Left cardiac atrium (tissue), 4 donors: ENCODE data around the gene ZNF462. TPM values are rescaled to one million over a fixed set of nuclear protein-coding genes. Genes with fewer than 3 reads are reported as not detected.
"Not testable (repeated sequence)": the region's sequence is repeated elsewhere in the genome, so short reads cannot be mapped to it uniquely, and the experiment has no call there.

Experiments used
- ATAC-seq, 2 donors: fragments of 200-7000 bp; cut with Tn5 transposase; one replicate each; pipeline ENCODE4 v1.9.1; 2020; ENCODE audit warnings: mild to moderate bottlenecking in 2 of 2, moderate library complexity in 2 of 2
- DNase-seq: peaks from one replicate; pipeline ENCODE4 v3.0.0-alpha.2; 2020
- intact Hi-C, 2 donors: fragments of 100-400 bp; cut with DNase I; formaldehyde crosslinking; loops; one replicate each; pipeline versions ENCODE4 v1.14.1 to v1.15.1; 2022 to 2023
- total RNA-seq, 2 donors: library from RNA; stranded (reverse); fragmentation: NEBNext Ultra II Directional; extraction: Animal tissue kit (Norgen Biotek cat#: 25700); gene quantifications; one replicate each; pipeline ENCODE4 v1.2.1, GENCODE V29; 2021
- donor health status: DM: no; HTN: yes; CAD: no.
- donor health status: DM: no; HTN: yes; CAD: no; lungs with severe emphysema.
- donor health status: DM: yes; HTN: yes; CAD: no.
- donor health status: Dilated cardiomyopathy.

The ZNF462 gene
- total RNA-seq, 2 donors from 2014 or later, result 18.6 to 29.3 TPM

DNA sequence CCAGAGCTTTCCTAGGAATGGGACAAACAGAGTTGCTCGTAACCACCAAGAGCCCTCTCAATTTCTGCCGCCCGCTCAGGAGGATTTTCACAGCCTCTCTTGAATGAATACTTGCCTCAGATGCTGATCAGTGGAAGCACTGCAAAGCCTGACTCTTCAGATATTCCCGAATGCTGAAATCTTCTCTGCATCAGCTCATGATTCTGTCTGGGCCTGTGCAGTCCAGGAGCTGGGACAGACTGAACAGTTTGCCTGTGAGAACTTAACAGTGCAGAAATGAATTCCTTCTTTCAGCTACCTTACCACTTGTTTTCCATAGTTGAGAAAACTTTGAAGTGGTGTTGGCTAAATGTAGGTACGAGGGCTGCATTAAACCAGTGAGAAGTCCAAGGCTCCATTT lies 17.1 kb downstream of the ZNF462 start:
- intact Hi-C loops, result loop anchor here in 1 of 2 donors (5.0 kb wide), 1 partner anchor 42 kb away; no protein-coding TSS in a partner anchor
- DNase-seq (no peak), ATAC-seq (no peak)

- DNase-seq, result peak; percentile 62
- intact Hi-C loops, result loop anchor here in 1 of 2 donors (5.0 kb wide), 1 partner anchor 41 kb away; no protein-coding TSS in a partner anchor
- peak in 1 of 2 donors; percentile 56 for ATAC-seq
These were observed 17.9 kb downstream of the ZNF462 start for GRCh38 chr9:106880863-106881262.

DNA sequence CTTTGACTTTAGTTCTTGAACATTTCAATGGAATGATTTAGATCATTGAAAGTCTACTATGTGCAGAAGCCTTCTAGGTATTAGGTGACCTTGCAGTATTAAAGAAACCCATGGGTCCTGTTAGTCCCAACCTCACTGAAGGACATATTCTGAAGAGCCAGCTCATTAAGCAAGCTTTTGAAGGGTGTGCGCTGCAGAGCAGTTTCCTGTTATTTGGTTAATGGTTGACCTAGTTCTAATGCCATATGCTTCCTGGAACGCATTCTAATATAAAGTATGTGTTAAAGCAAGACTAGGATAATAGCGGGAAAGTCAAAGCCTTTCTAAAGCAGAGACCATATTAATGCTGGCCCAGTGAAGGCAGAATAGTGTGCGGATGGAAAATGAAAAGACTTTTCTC lies 20.1 kb downstream of the ZNF462 start:
- DNase-seq (no peak), ATAC-seq (no peak)
- intact Hi-C loops, result loop anchor here in 1 of 2 donors (5.0 kb wide), 1 partner anchor 39 kb away; no protein-coding TSS in a partner anchor

GRCh38 chr9:106883626-106884190 lies 20.7 kb downstream of the ZNF462 start:
- no peak for ATAC-seq
- intact Hi-C loops, result loop anchor here in 1 of 2 donors (5.0 kb wide), 1 partner anchor 39 kb away; no protein-coding TSS in a partner anchor
- DNase-seq, result no peak

DNA sequence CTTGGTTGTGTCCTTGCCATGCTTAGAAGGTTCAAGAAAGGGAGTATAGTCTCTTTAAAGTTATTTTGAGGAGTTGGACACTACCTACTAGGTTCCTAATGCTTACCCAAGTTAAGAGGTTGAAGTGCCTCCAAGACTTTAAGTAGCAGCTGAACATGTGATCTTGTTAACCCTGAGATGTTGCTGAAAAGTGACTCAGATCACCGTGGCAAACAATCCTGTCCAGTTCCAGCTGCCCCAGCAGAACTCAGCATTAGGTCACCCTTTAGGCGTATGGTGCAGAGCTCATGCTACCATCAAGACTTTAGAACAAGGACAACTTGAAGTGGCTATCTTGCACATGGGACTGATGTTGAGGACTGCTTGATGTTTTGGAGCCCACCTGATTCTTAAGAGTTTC lies 22.5 kb downstream of the ZNF462 start:
- intact Hi-C loops, result no loop called here
- no peak for DNase-seq
- peak in 1 of 2 donors; percentile 85 for ATAC-seq

DNA sequence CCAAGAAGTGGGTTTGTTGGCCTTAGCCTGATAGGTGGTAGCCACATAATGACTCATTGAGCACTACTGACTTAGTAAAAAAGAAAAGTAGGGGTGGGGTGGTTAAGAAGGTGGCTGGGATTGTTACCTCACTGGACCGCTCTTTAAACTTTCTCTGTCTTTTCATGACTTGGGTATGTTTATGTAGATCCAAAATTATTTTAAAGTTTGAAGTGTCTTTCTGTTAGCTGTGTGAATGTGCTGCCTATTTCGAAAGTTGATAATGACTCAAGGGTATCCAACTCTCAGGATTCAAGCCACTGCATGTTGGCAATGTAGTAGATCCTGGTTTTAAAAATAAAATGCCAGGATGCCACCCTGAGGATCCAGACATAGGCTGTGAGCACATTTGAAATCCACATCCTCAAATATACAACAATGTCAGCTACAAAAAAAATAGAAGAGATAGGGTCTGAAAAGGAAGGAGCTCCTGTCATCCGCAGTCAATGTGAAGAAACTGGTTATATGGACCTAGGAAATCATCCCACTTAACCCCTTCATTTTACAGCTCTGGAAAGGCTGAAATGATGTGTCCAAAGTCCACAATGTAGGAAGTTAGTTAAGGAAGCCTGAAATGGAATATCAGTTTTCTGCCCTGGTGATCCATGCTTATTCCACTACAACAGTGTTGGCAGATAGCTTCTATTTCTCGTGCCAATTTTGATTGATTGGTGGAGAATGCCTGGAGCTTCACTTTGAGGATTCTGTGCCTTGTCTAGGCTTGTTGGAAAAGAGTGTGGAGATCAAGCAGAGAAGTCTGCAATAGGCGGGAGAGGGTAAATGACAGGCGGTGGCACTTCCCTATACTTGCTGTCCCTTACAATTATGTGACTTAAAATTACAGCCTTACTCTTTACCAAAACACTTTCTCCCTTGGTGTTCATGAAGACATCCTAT lies 23.4 kb downstream of the ZNF462 start:
- intact Hi-C loops, result no loop called here
- no peak for DNase-seq
- peak; percentile 18 to 55 for ATAC-seq

- DNase-seq (no peak), ATAC-seq (no peak)
- intact Hi-C loops, result no loop called here
These were observed 24.1 kb downstream of the ZNF462 start for GRCh38 chr9:106887066-106887465.

- ATAC-seq (no peak), DNase-seq (no peak)
- intact Hi-C loops, result no loop called here
These were observed 26.2 kb downstream of the ZNF462 start for GRCh38 chr9:106889061-106889590.

DNA sequence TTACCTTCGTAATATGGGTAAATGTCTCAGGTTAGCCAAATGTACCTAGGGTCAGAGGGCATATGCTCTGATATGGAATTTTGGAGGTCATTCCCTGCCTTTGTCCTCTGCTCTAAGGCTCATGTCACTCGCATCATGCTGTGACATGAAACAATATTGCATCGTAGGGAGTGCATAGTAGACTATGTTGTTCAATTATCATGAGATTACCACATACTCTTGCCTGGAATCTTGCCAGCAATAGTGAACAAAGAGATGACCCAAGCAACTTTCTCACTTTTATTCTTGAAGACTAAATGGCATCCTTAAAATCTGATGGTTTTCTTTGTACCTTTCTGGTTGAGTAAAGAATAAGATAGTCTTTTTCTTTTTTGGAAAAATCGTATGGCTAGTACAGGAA lies 27.6 kb downstream of the ZNF462 start:
- ATAC-seq (no peak), DNase-seq (no peak)
- intact Hi-C loops, result no loop called here

- intact Hi-C loops, result no loop called here
- no peak for ATAC-seq
- no peak for DNase-seq
These were observed 28.3 kb downstream of the ZNF462 start for GRCh38 chr9:106891286-106891685.

- intact Hi-C loops, result no loop called here
- peak; percentile 75 to 97 for ATAC-seq
- DNase-seq, result no peak
These were observed 29.7 kb downstream of the ZNF462 start for GRCh38 chr9:106892632-106893031.

DNA sequence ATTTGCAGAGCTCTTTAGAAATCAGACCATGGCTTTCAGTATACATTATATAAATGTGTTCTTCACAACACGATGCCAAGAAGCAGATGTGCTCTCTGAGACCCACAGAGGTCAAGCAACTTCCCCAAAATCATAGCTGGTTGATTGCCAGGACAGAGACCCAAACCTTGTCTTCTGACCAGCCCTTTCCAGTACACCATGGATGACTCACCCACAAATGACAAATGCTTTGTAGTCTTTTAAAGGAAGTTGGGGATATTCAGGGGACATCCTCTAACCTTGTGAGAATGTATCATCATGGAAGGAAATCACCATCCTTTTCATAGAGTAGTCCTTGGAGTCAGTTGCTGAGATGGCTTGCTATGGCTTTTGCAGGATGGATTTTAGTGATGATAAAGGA lies 30.1 kb downstream of the ZNF462 start:
- intact Hi-C loops, result no loop called here
- peak in 1 of 2 donors; percentile 74 for ATAC-seq

GRCh38 chr9:106896695-106897094 lies 33.7 kb downstream of the ZNF462 start:
- no peak for DNase-seq
- ATAC-seq, result no peak
- intact Hi-C loops, result no loop called here

More for the DNA sequence above, 30.1 kb downstream of the ZNF462 start:
- no peak for DNase-seq

DNA sequence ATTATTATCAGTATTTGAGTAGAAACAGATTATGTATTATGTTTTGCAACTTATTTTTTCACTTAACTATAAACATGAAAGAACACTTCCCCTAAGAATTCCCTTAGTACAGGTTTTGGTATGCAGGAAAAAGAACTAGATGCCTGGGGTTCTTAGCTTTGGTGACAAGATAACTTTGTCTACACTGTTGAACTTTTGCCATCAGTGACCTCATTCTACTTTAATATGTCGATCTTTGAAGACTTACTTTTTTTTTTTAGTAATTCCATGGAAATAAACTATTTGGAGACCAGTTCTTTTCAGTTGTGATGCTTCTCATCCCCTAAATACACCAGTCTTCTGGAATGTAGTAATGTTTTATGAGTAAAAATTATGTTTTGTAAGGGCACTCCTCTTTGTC lies 34.3 kb downstream of the ZNF462 start:
- intact Hi-C loops, result no loop called here
- DNase-seq (no peak), ATAC-seq (no peak)

DNA sequence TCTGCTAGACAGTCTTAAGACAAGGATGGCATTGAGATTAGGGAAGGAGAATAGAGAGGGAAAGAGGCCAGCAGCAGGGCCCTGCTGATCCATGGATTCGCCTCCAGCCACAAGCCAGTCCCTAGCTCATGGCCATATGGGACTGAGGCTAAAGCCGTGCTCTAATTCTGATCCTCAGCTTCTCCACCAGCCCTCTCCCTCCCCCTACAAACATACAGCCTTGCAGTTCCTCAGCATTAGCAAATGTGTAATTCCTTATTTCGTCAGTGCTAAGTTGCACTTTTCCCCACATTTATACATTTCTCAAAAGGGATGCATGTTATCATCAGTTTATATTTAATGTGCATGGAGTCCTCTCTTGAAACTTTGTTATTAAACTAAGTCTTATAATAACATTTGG lies 34.8 kb downstream of the ZNF462 start:
- intact Hi-C loops, result no loop called here
- DNase-seq, result no peak
- ATAC-seq, result no peak

DNA sequence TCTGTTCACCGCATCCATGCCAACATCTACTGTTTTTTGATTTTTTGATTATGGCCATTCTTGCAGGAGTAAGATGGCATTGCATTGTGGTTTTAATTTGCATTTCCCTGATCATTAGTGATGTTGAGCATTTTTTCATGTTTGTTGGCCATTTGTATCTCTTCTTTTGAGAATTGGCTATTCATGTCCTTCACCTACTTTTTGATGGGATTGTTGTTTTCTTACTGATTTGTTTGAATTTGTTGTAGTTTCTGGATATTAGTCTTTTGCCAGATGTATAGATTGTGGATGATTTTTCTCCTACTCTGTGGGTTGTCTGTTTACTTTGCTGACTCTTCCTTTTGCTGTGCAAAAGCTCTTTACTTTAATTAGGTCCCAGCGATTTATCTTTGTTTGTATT lies 37.6 kb downstream of the ZNF462 start:
- DNase-seq, intact Hi-C loops, ATAC-seq: not testable (repeated sequence)

GRCh38 chr9:106906129-106906528 lies 43.2 kb downstream of the ZNF462 start:
- DNase-seq, result no peak
- no peak for ATAC-seq
- intact Hi-C loops, result no loop called here

DNA sequence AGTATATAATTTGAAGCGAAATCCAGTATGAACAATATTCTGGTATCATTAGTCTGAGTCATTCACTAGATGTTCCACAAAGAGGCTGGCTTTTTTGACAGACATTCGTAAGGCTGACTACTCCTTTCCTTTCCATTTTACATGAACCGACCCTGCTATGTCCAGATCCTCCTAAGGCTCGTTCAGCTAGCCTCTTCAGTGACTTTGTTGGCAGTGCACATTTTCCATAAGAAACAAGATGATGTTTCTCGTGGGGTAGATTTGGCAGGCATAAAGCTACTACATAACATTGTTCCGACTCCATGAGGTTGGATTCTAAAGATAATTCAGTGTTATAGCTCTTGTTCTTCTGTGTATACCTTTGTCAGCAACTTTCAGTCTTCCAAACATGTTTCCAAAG lies 49.0 kb downstream of the ZNF462 start:
- no peak for ATAC-seq
- DNase-seq, result no peak
- intact Hi-C loops, result no loop called here

DNA sequence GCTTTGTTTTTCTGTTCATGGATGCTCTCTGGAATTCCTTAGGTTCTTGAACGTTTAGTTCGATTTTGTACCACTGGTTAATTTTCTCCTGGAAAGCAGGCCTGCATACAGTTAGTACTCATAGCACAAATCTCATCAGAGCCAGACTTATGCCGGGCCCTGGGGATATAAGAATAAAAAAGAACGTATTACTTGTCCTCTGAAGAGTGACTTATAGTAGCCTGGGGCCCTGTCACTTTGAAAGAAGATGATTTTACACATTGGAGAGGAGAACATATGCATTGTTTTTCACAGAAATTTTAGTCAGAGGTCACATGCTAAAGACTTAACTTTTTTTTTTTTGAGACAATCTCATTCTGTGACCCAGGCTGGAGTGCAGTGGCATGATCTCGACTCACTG lies 50.3 kb downstream of the ZNF462 start:
- no peak for ATAC-seq
- intact Hi-C loops, result no loop called here
- no peak for DNase-seq

GRCh38 chr9:106915851-106916250 lies 52.9 kb downstream of the ZNF462 start:
- intact Hi-C loops, result no loop called here
- DNase-seq (no peak), ATAC-seq (no peak)
